IMR-90 (cell line): Measurements from ENCODE around the gene GPATCH2. TPM values are rescaled to one million over a fixed set of nuclear protein-coding genes. Genes with fewer than 3 reads are reported as not detected.

Experiments
- ATAC-seq: fragments of 200-7000 bp; cut with Tn5 transposase; 2 replicates; pipeline ENCODE4 v1.9.1; 2020; ENCODE audit warnings: low read depth, mild to moderate bottlenecking, moderate library complexity
- BruUV-seq: library from RNA; stranded (reverse); fragments of 400-500 nt; replicated peaks from 2 replicates; lab custom pipeline; 2021; lab: Mats Ljungman, UMichigan
- CTCF ChIA-PET: fragments of 300-600 bp; formaldehyde crosslinking; extraction: SDS; loops from one replicate; lab custom pipeline; 2021; ENCODE audit warnings: antibody characterized with exemption; lab: Yijun Ruan, JAX
- POLR2A ChIA-PET: fragments of 300-600 bp; sonication (Branson Sonifier 250); formaldehyde crosslinking; loops from one replicate; lab custom pipeline; 2022; ENCODE audit warnings: antibody characterized with exemption; ENCODE audit not compliant: unreplicated experiment; lab: Charles Lee
- DNase-seq: peaks from one replicate; pipeline ENCODE4 v3.0.0; 2013
- H2AFZ ChIP-seq: replicated peaks from 2 replicates; pipeline ENCODE3; 2013; ENCODE audit warnings: low read length, mild to moderate bottlenecking; ENCODE audit not compliant: poor library complexity
- H2AK5ac ChIP-seq: 2 replicates; pipeline ENCODE4 v1.6.1; 2013; ENCODE audit warnings: low read depth, low read length, inconsistent platforms
- H2AK9ac ChIP-seq: replicated peaks from 2 replicates; pipeline ENCODE3; 2013; ENCODE audit warnings: mild to moderate bottlenecking, low read depth, low read length, moderate library complexity; ENCODE audit not compliant: poor library complexity
- H2BK120ac ChIP-seq: 2 replicates; pipeline ENCODE4 v1.6.1; 2013; ENCODE audit warnings: low read depth, low read length, inconsistent platforms
- H2BK15ac ChIP-seq: 3 replicates; pipeline ENCODE4 v1.6.1; 2013; ENCODE audit warnings: low read depth, low read length, inconsistent platforms
- H2BK20ac ChIP-seq: 2 replicates; pipeline ENCODE4 v1.6.1; 2013; ENCODE audit warnings: low read depth, mild to moderate bottlenecking, inconsistent platforms, low read length, moderate library complexity
- H2BK5ac ChIP-seq: 2 replicates; pipeline ENCODE4 v1.6.1; 2013; ENCODE audit warnings: mild to moderate bottlenecking, low read depth, low read length, inconsistent platforms; ENCODE audit not compliant: poor library complexity, severe bottlenecking
- H3K14ac ChIP-seq: replicated peaks from 2 replicates; pipeline ENCODE4 v1.6.1; 2013; ENCODE audit warnings: low read depth, low read length, inconsistent platforms
- H3K18ac ChIP-seq: 2 replicates; pipeline ENCODE4 v1.6.1; 2013; ENCODE audit warnings: low read depth, low read length, control low read depth
- H3K23ac ChIP-seq: 2 replicates; pipeline ENCODE4 v1.6.1; 2013; ENCODE audit warnings: low read depth, low read length, inconsistent platforms
- H3K27ac ChIP-seq: 2 replicates; pipeline ENCODE4 v1.5.1; 2013; ENCODE audit warnings: mild to moderate bottlenecking, control low read depth, low read length; ENCODE audit not compliant: insufficient read depth
- H3K27me3 ChIP-seq: 2 replicates; pipeline ENCODE4 v1.6.1; 2013; ENCODE audit warnings: low read length; ENCODE audit not compliant: control insufficient read depth, insufficient read depth
- H3K36me3 ChIP-seq: 2 replicates; pipeline ENCODE4 v1.6.1; 2013; ENCODE audit warnings: low read length, mixed read lengths; ENCODE audit not compliant: control insufficient read depth, insufficient read depth
- H3K4ac ChIP-seq: 2 replicates; pipeline ENCODE4 v1.6.1; 2013; ENCODE audit warnings: low read depth, low read length, inconsistent platforms
- H3K4me1 ChIP-seq: 2 replicates; pipeline ENCODE4 v1.6.1; 2013; ENCODE audit warnings: low read length, mixed read lengths; ENCODE audit not compliant: control insufficient read depth, insufficient read depth
- H3K4me2 ChIP-seq: 2 replicates; pipeline ENCODE4 v1.6.1; 2013; ENCODE audit warnings: low read depth, mild to moderate bottlenecking, control low read depth, low read length, moderate library complexity
- H3K4me3 ChIP-seq: 2 replicates; pipeline ENCODE4 v1.5.1; 2013; ENCODE audit warnings: low read depth, mild to moderate bottlenecking, control low read depth, low read length, moderate library complexity; ENCODE audit not compliant: insufficient read depth
- H3K56ac ChIP-seq: 2 replicates; pipeline ENCODE4 v1.6.1; 2013; ENCODE audit warnings: low read length, inconsistent platforms; ENCODE audit not compliant: insufficient read depth; ENCODE audit errors: extremely low read depth
- H3K79me1 ChIP-seq, 2 experiments: 2 replicates each; pipeline ENCODE4 v1.6.1; 2013; ENCODE audit warnings: low read length in 2 of 2, inconsistent platforms in 1 of 2, low read depth in 1 of 2
- H3K9ac ChIP-seq: 2 replicates; pipeline ENCODE4 v1.6.1; 2013; ENCODE audit warnings: low read depth, low read length, control low read depth
- H3K9me1 ChIP-seq: 2 replicates; pipeline ENCODE4 v1.6.1; 2013; ENCODE audit warnings: low read length, inconsistent platforms; ENCODE audit not compliant: insufficient read depth
- H3K9me3 ChIP-seq: 2 replicates; pipeline ENCODE4 v1.6.1; 2013; ENCODE audit warnings: low read length; ENCODE audit not compliant: control insufficient read depth, insufficient read depth
- H4K20me1 ChIP-seq: 2 replicates; pipeline ENCODE4 v1.6.1; 2013; ENCODE audit warnings: low read length, inconsistent platforms; ENCODE audit not compliant: insufficient read depth
- H4K5ac ChIP-seq: 2 replicates; pipeline ENCODE4 v1.6.1; 2013; ENCODE audit warnings: mild to moderate bottlenecking, low read depth, low read length, control low read depth
- H4K8ac ChIP-seq, 2 experiments: 2 replicates each; pipeline ENCODE4 v1.6.1; 2013; ENCODE audit warnings: low read depth in 2 of 2, low read length in 2 of 2, control low read depth in 1 of 2, inconsistent platforms in 1 of 2
- H4K91ac ChIP-seq: 2 replicates; pipeline ENCODE4 v1.6.1; 2013; ENCODE audit warnings: low read depth, low read length, inconsistent platforms; ENCODE audit not compliant: insufficient read depth
- CEBPB ChIP-seq: IDR thresholded peaks from 2 replicates; pipeline ENCODE4 v1.6.1; 2012; ENCODE audit warnings: low read depth, low read length, improper control_type of control experiment
- CHD1 ChIP-seq: IDR thresholded peaks from 2 replicates; pipeline ENCODE4 v1.6.1; 2012; ENCODE audit warnings: low read depth, low read length, improper control_type of control experiment
- CTCF ChIP-seq: conservative IDR thresholded peaks from 2 replicates; pipeline ENCODE4 v1.5.1; 2012; ENCODE audit warnings: mild to moderate bottlenecking, low read depth, low read length, improper control_type of control experiment
- FOS ChIP-seq: fragments of 150-350 bp; IDR thresholded peaks from 2 replicates; pipeline ENCODE4 v1.6.1; 2016; ENCODE audit warnings: low read depth, low read length
- MAFK ChIP-seq: IDR thresholded peaks from 2 replicates; pipeline ENCODE4 v1.6.1; 2012; ENCODE audit warnings: low read depth, low read length, improper control_type of control experiment
- MAZ ChIP-seq: IDR thresholded peaks from 2 replicates; pipeline ENCODE4 v1.6.1; 2012; ENCODE audit warnings: low read depth, mild to moderate bottlenecking, low read length, improper control_type of control experiment, moderate library complexity, borderline replicate concordance
- NFE2L2 ChIP-seq: fragments of 150-350 bp; IDR thresholded peaks from 2 replicates; pipeline ENCODE4 v1.6.1; 2016; ENCODE audit warnings: low read depth, mild to moderate bottlenecking, low read length
- RAD21 ChIP-seq: IDR thresholded peaks from 2 replicates; pipeline ENCODE4 v1.6.1; 2012; ENCODE audit warnings: low read length, improper control_type of control experiment
- dilution Hi-C: fragments of 300-500 bp; cut with HindIII; formaldehyde crosslinking; loops from one replicate; pipeline ENCODE4 v1.14.3; 2018; ENCODE audit warnings: low sequenced_read_pairs; ENCODE audit not compliant: unreplicated experiment
- in situ Hi-C: fragments of 300-500 bp; cut with MboI; formaldehyde crosslinking; loops from 3 replicates; pipeline ENCODE4 v1.14.3; 2019; ENCODE audit warnings: low sequenced_read_pairs, inconsistent platforms, mixed read lengths
- intact Hi-C: fragments of 100-400 bp; cut with micrococcal nuclease; formaldehyde crosslinking; loops from 2 replicates; pipeline ENCODE4 v1.10.0; 2022
- polyA plus RNA-seq, 3 experiments: library from polyadenylated mRNA; depleted of rRNA; stranded (reverse); fragments of >200 nt; gene quantifications; 2 replicates each; pipeline ENCODE4 v1.2.3, GENCODE V29; 2012; ENCODE audit warnings: low replicate concordance in 1 of 3
- total RNA-seq: library from RNA; depleted of rRNA; stranded (reverse); fragments of >200 nt; gene quantifications from 2 replicates; pipeline ENCODE4 v1.2.3, GENCODE V29; 2012

Gene GPATCH2
- total and polyA plus RNA-seq, 2 of the 4 experiments (the other 2 are of a cell fraction) = 4.7 to 11.8 TPM

- dilution Hi-C loops = no loop called here
Observed at GRCh38 chr1:217542837-217543236, 88.1 kb downstream of the GPATCH2 start.

More at GRCh38 chr1:217542837-217543236, 88.1 kb downstream of the GPATCH2 start:
- Histone ChIP-seq H3K4me1 (no peaks in the 10 kb centered on the region), H3K4me3 (no peak overlapping the region), H3K14ac (no peak overlapping the region), H3K9ac (no peak overlapping the region), H4K91ac (no peak overlapping the region), H3K18ac (no peak overlapping the region), H2BK15ac (no peak overlapping the region), H3K9me3 (peaks cover 2% of the 10 kb centered on the region; the same call in 1 of the 2 replicates), H4K5ac (no peak overlapping the region), H4K20me1 (no peaks in the 10 kb centered on the region), H3K23ac (no peak overlapping the region), H2BK5ac (no peak overlapping the region), H4K8ac (no peak overlapping the region), H3K4me2 (no peak overlapping the region), H3K36me3 (peaks cover 2% of the 10 kb centered on the region), H2BK120ac (no peak overlapping the region), H3K56ac (no peak overlapping the region), H3K9me1 (no peaks in the 10 kb centered on the region), H3K27me3 (no peaks in the 10 kb centered on the region), H3K79me1 (peaks cover 0 to 2% of the 10 kb centered on the region in 2 experiments; a peak in 2 of 4 replicates), H2AFZ (no peak overlapping the region), H3K27ac (no peak overlapping the region), H2AK5ac (no peak overlapping the region), H2BK20ac (no peak overlapping the region), H3K4ac (no peak overlapping the region), H2AK9ac (no peak overlapping the region)
- ATAC-seq (no peak), DNase-seq (no peak)
- intact Hi-C loops = no loop called here
- in situ Hi-C loops = no loop called here
- CTCF ChIA-PET = no interaction called here
- TF ChIP-seq CEBPB (no peak), MAFK (no peak), FOS (no peak), NFE2L2 (no peak), RAD21 (no peak), CHD1 (no peak), MAZ (no peak), CTCF (no peak)
- POLR2A ChIA-PET = no interaction called here
- no TSS peak for BruUV-seq
